HEK293 (cell line): ENCODE results near the gene GBF1.
A peak's percentile ranks its signal among the peaks of the same experiment; 100 is the strongest.

Source experiments
- ELK4 ChIP-seq: IDR thresholded peaks from 2 replicates; pipeline ENCODE4 v1.6.1; 2011; ENCODE audit warnings: mild to moderate bottlenecking, low read depth, low read length, borderline replicate concordance
- GLI2 ChIP-seq: fragments of 450-650 bp; formaldehyde crosslinking; IDR thresholded peaks from 2 replicates; pipeline ENCODE4; 2017; ENCODE audit warnings: missing biosample characterization, missing genetic modification characterization, low read depth, borderline replicate concordance
- KLF8 ChIP-seq: fragments of 450-650 bp; formaldehyde crosslinking; IDR thresholded peaks from 2 replicates; pipeline ENCODE4 v1.5.1; 2016; ENCODE audit warnings: missing biosample characterization, missing genetic modification characterization
- PBX3 ChIP-seq: sonication (generic); formaldehyde crosslinking; IDR thresholded peaks from 2 replicates; pipeline ENCODE4 v1.8.1; 2022; ENCODE audit warnings: mild to moderate bottlenecking, moderate library complexity, missing genetic modification reagents
- PRDM6 ChIP-seq: fragments of 450-650 bp; formaldehyde crosslinking; IDR thresholded peaks from 2 replicates; pipeline ENCODE4 v1.5.1; 2017; ENCODE audit warnings: missing biosample characterization, missing genetic modification characterization
- SP2 ChIP-seq: fragments of 450-650 bp; formaldehyde crosslinking; IDR thresholded peaks from 2 replicates; pipeline ENCODE4 v1.5.1; 2016; ENCODE audit warnings: missing biosample characterization, missing genetic modification characterization
- SP7 ChIP-seq: fragments of 450-650 bp; formaldehyde crosslinking; IDR thresholded peaks from 2 replicates; pipeline ENCODE4 v1.5.1; 2016; ENCODE audit warnings: missing biosample characterization, missing genetic modification characterization
- TSHZ1 ChIP-seq: fragments of 450-650 bp; formaldehyde crosslinking; IDR thresholded peaks from 2 replicates; pipeline ENCODE4 v1.5.1; 2016; ENCODE audit warnings: missing biosample characterization, missing genetic modification characterization, borderline replicate concordance
- ZNF114 ChIP-seq: fragments of 450-650 bp; formaldehyde crosslinking; IDR thresholded peaks from 2 replicates; pipeline ENCODE4 v1.5.0; 2017; ENCODE audit warnings: missing biosample characterization, missing genetic modification characterization
- ZNF133 ChIP-seq: fragments of 450-650 bp; formaldehyde crosslinking; IDR thresholded peaks from 2 replicates; pipeline ENCODE4 v1.5.1; 2016; ENCODE audit warnings: missing biosample characterization, missing genetic modification characterization
- ZNF155 ChIP-seq: fragments of 450-650 bp; formaldehyde crosslinking; IDR thresholded peaks from 2 replicates; pipeline ENCODE4 v1.5.1; 2016; ENCODE audit warnings: missing biosample characterization, missing genetic modification characterization
- ZNF16 ChIP-seq: fragments of 450-650 bp; formaldehyde crosslinking; IDR thresholded peaks from 2 replicates; pipeline ENCODE4 v1.5.1; 2016; ENCODE audit warnings: low read depth, missing biosample characterization, missing genetic modification characterization
- ZNF24 ChIP-seq: fragments of 450-650 bp; formaldehyde crosslinking; IDR thresholded peaks from 2 replicates; pipeline ENCODE4 v1.5.1; 2016; ENCODE audit warnings: missing biosample characterization, missing genetic modification characterization
- ZNF366 ChIP-seq: fragments of 450-650 bp; formaldehyde crosslinking; conservative IDR thresholded peaks from 2 replicates; pipeline ENCODE4 v1.5.1; 2016; ENCODE audit warnings: missing biosample characterization, missing genetic modification characterization
- ZNF391 ChIP-seq: fragments of 450-650 bp; formaldehyde crosslinking; IDR thresholded peaks from 2 replicates; pipeline ENCODE4 v1.5.1; 2016; ENCODE audit warnings: low read depth, missing biosample characterization, missing genetic modification characterization, borderline replicate concordance
- ZNF416 ChIP-seq: fragments of 450-650 bp; formaldehyde crosslinking; IDR thresholded peaks from 2 replicates; pipeline ENCODE4 v1.5.1; 2016; ENCODE audit warnings: missing biosample characterization, missing genetic modification characterization
- ZNF423 ChIP-seq: fragments of 450-650 bp; formaldehyde crosslinking; IDR thresholded peaks from 2 replicates; pipeline ENCODE4 v1.5.1; 2016; ENCODE audit warnings: missing biosample characterization, missing genetic modification characterization
- ZNF426 ChIP-seq: fragments of 450-650 bp; formaldehyde crosslinking; IDR thresholded peaks from 2 replicates; pipeline ENCODE4 v1.5.1; 2017; ENCODE audit warnings: missing biosample characterization, missing genetic modification characterization, mild to moderate bottlenecking, inconsistent platforms, moderate library complexity
- ZNF48 ChIP-seq: fragments of 450-650 bp; formaldehyde crosslinking; IDR thresholded peaks from 2 replicates; pipeline ENCODE4 v1.5.1; 2016; ENCODE audit warnings: missing biosample characterization, missing genetic modification characterization
- ZNF624 ChIP-seq: fragments of 450-650 bp; formaldehyde crosslinking; IDR thresholded peaks from 2 replicates; pipeline ENCODE4 v1.5.1; 2017; ENCODE audit warnings: missing biosample characterization, missing genetic modification characterization
- ZNF626 ChIP-seq: fragments of 450-650 bp; sonication (Bioruptor Pico); formaldehyde crosslinking; IDR thresholded peaks from 2 replicates; pipeline ENCODE4 v1.5.1; 2018; ENCODE audit warnings: missing biosample characterization, missing genetic modification characterization, inconsistent platforms
- ZNF639 ChIP-seq: fragments of 450-650 bp; formaldehyde crosslinking; IDR thresholded peaks from 2 replicates; pipeline ENCODE4 v1.5.1; 2016; ENCODE audit warnings: missing biosample characterization, missing genetic modification characterization
- ZNF768 ChIP-seq: fragments of 450-650 bp; formaldehyde crosslinking; IDR thresholded peaks from 2 replicates; pipeline ENCODE4 v1.5.1; 2018; ENCODE audit warnings: missing biosample characterization, mild to moderate bottlenecking, missing genetic modification characterization
- ZSCAN16 ChIP-seq: fragments of 450-650 bp; formaldehyde crosslinking; IDR thresholded peaks from 2 replicates; pipeline ENCODE4 v1.5.1; 2016; ENCODE audit warnings: missing biosample characterization, missing genetic modification characterization
- ZXDB ChIP-seq: fragments of 450-650 bp; formaldehyde crosslinking; IDR thresholded peaks from 2 replicates; pipeline ENCODE4 v1.5.1; 2016; ENCODE audit warnings: missing biosample characterization, missing genetic modification characterization

The GBF1 gene

GRCh38 chr10:102399217-102400021 lies 154.1 kb downstream of the GBF1 start (continued):
- TF ChIP-seq ZNF114, result no peak
- TF ChIP-seq ZNF426 (tag by site-specific recombination), result no peak
- no peak for TF ChIP-seq ZNF48 (tag by site-specific recombination)
- peak; percentile 96 for TF ChIP-seq ZNF391 (tag by site-specific recombination)
- TF ChIP-seq TSHZ1 (tag by site-specific recombination), result peak; percentile 60; the same call in 1 of the 2 replicates
- no peak for TF ChIP-seq ZNF155 (tag by site-specific recombination)
- peak; percentile 66; the same call in 1 of the 2 replicates for TF ChIP-seq ZNF24 (tag by site-specific recombination)
- TF ChIP-seq ZNF624 (tag by site-specific recombination), result no peak
- peak; percentile 90 for TF ChIP-seq SP7
- no peak for TF ChIP-seq ZNF133 (tag by site-specific recombination)
- TF ChIP-seq SP2 (tag by site-specific recombination), result peak; percentile 74
- peak; percentile 29; the same call in 1 of the 2 replicates for TF ChIP-seq ZNF639
- TF ChIP-seq ZNF768 (tag by site-specific recombination), result no peak
- TF ChIP-seq GLI2 (tag by site-specific recombination), result no peak
- no peak for TF ChIP-seq PRDM6
- TF ChIP-seq ZNF366, result no peak
- TF ChIP-seq ZSCAN16 (tag by site-specific recombination), result no peak
- peak; percentile 93 for TF ChIP-seq ZNF423 (tag by site-specific recombination)
- no peak for TF ChIP-seq ELK4
- TF ChIP-seq KLF8 (tag by site-specific recombination), result peak; percentile 92; the same call in 1 of the 2 replicates
- peak; percentile 89 for TF ChIP-seq ZXDB
- no peak for TF ChIP-seq ZNF16
- TF ChIP-seq PBX3, result peak; percentile 90
- no peak for TF ChIP-seq ZNF416 (tag by site-specific recombination)
- no peak for TF ChIP-seq ZNF626 (tag by site-specific recombination)
